HEK293T (cell line): ENCODE results near the gene ADGRD1.

Experiments used
- ARNT ChIP-seq: fragments of 450-650 bp; IDR thresholded peaks from 2 replicates; pipeline ENCODE4 v1.6.1; 2017; ENCODE audit warnings: mild to moderate bottlenecking
- BHLHE40 ChIP-seq: fragments of 450-650 bp; IDR thresholded peaks from 2 replicates; pipeline ENCODE4 v1.6.1; 2016; ENCODE audit warnings: mild to moderate bottlenecking, moderate library complexity, borderline replicate concordance
- FOXM1 ChIP-seq: fragments of 450-650 bp; IDR thresholded peaks from 2 replicates; pipeline ENCODE4 v1.6.1; 2017; ENCODE audit warnings: mild to moderate bottlenecking, borderline replicate concordance
- TARDBP ChIP-seq: fragments of 450-650 bp; IDR thresholded peaks from 2 replicates; pipeline ENCODE4 v1.6.1; 2016
- ZNF384 ChIP-seq: fragments of 450-650 bp; IDR thresholded peaks from 2 replicates; pipeline ENCODE4 v1.6.1; 2016

DNA sequence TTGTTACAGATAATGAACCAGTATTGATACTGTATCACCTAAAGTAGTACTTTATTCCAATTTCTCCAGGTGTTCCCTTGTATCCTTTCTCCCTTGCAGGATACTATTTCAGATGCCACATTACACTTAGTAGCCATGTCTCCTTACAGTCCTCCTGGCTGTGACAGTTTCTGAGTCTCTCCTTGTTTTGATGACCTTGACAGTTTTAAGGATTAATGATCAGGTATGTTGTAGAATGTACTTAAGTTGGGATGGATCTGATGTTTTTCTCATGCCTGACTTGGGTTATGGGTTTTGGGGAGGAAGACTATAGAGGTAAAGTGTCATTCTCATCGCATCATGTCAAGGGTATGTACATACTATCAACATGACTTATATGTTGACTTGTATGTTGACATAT, 193.6 kb downstream of the ADGRD1 start:
- TF ChIP-seq TARDBP = no peak
- no peak for TF ChIP-seq ARNT
- TF ChIP-seq ZNF384 = no peak
- TF ChIP-seq BHLHE40 = no peak
- TF ChIP-seq FOXM1 = no peak
